Sigmoid colon (tissue), 7 donors: ENCODE results near the gene ATXN1. TPM values are rescaled to one million over a fixed set of nuclear protein-coding genes. Genes with fewer than 3 reads are reported as not detected.

ENCODE experiments used
- DNase-seq: peaks from one replicate; pipeline ENCODE4 v3.0.0-alpha.2; 2019
- H3K27ac ChIP-seq, 4 donors: fragments of 200-600 bp; sonication (generic); one replicate each; pipeline ENCODE4 v1.5.1; 2016 to 2019; ENCODE audit warnings: mild to moderate bottlenecking in 1 of 4
- H3K27me3 ChIP-seq, 3 donors: fragments of 200-600 bp; sonication (generic); one replicate each; pipeline ENCODE4 v1.5.1; 2019; ENCODE audit warnings: mild to moderate bottlenecking in 1 of 3
- H3K36me3 ChIP-seq, 4 donors: fragments of 200-600 bp; sonication (generic); one replicate each; pipeline ENCODE4 v1.5.1; 2016 to 2019
- H3K4me1 ChIP-seq, 4 donors: fragments of 200-600 bp; sonication (generic); one replicate each; pipeline ENCODE4 v1.5.1; 2017 to 2019
- H3K4me3 ChIP-seq, 4 donors: fragments of 200-600 bp; sonication (generic); one replicate each; pipeline ENCODE4 v1.5.1; 2017 to 2019; ENCODE audit warnings: mild to moderate bottlenecking in 2 of 4, moderate library complexity in 1 of 4
- H3K9me3 ChIP-seq, 4 donors: fragments of 200-600 bp in 3 of 4; sonication (generic) in 3 of 4; one replicate each; pipeline versions ENCODE4 v1.5.1 to v1.6.1; 2013 to 2019
- EP300 ChIP-seq, 4 donors: sonication (generic); formaldehyde crosslinking; IDR thresholded peaks; one replicate each; pipeline ENCODE4 v1.6.1; 2017; ENCODE audit warnings: antibody characterized with exemption in 4 of 4
- POLR2A ChIP-seq, 2 donors: fragments of 450-650 bp; IDR thresholded peaks; one replicate each; pipeline ENCODE4 v1.6.1; 2016; ENCODE audit warnings: antibody characterized with exemption in 2 of 2, mild to moderate bottlenecking in 2 of 2, moderate library complexity in 2 of 2
- POLR2AphosphoS5 ChIP-seq, 4 donors: sonication (generic); formaldehyde crosslinking; IDR thresholded peaks; one replicate each; pipeline ENCODE4 v1.6.1; 2017; ENCODE audit warnings: antibody characterized with exemption in 4 of 4
- WGBS, 2 donors: extraction: QIAGEN DNeasy Blood & Tissue Kit; methylation state at CpG; one replicate each; pipeline ENCODE4 v1.1.7; 2013; 5-methylcytosine and 5-hydroxymethylcytosine counted together
- intact Hi-C: fragments of 100-400 bp; cut with DNase I; formaldehyde crosslinking; loops from one replicate; pipeline ENCODE4 v1.15.1; 2023
- polyA plus RNA-seq, 3 donors: library from polyadenylated mRNA; stranded (reverse); fragments of 200-250 nt; gene quantifications; one replicate each; pipeline ENCODE4 v1.2.3, GENCODE V29; 2013
- total RNA-seq, 4 donors: library from RNA; depleted of rRNA; stranded (reverse); fragments of >200 nt; gene quantifications; one replicate each; pipeline ENCODE4 v1.1.0, GENCODE V29; 2016
- TF ChIP-seq, protein P1 (sequence below), 4 experiments: fragments of 450-650 bp in 3 of 4; fragments of 200-600 bp in 1 of 4; IDR thresholded peaks; one replicate each; pipeline ENCODE4 v1.5.1; 2016 to 2019; ENCODE audit warnings: antibody characterized with exemption in 4 of 4, mild to moderate bottlenecking in 3 of 4, moderate library complexity in 2 of 4
- donor health status: healthy with polysubstance abuse.
- donor health status: Bipolar disorder and iron deficiency.
- donor health status: healthy.

Gene ATXN1
- total and polyA plus RNA-seq, 7 donors, result 4.8 to 95.3 (median 37.7) TPM

DNA sequence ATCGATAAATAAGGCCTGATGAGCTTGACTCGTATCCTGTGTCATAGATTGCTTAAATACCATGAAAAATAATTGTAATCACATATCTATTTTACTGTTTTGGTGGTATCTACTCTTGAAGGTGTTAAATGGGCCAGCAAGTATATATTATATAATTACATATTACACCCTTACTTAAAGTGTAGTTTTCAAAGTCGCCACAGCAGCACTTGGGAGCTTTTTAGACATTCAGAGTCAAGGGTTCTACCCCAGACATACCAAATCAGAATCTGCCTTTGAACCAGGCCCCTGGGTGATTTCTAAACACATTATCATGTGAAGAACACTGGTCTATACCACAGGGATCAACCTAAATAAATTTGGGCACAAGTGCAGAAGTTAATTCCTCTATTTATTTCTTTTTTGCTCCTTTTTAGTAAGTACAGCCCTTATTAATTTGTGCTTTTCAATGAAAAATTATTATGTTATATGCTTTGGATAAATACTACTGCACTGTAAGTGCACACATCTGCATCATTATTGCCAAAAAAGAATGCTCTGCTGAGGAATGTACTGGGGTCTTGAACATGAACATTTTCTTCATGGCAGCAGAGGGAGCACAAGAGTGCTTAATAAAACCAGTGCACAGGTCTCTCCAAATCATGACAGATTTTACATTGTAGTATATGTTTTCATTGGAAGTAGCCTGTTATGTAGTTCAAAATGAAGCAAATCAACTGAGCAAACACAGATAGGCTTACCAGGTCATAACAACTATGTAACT lies 3.1 kb upstream of the ATXN1 start:
- intact Hi-C loops, result loop anchor here (2.0 to 10.0 kb wide), 4 partner anchors 200 to 943 kb away; partner anchors contain the start of gene NUP153
- WGBS, 2 donors, result 57 to 83% methylated on average over 3 of the region's 3 CpGs
- H3K36me3 ChIP-seq, result no peaks in the 10 kb centered on the region
- no peaks in the 10 kb centered on the region for H3K27me3 ChIP-seq
- DNase-seq, result no peak
- no peak overlapping the region for H3K4me3 ChIP-seq
- TF ChIP-seq EP300 (IDR thresholded peaks at IDR 0.05) (no peak), POLR2A (IDR thresholded peaks at IDR 0.05) (no peak), POLR2AphosphoS5 (IDR thresholded peaks at IDR 0.05) (no peak)
- TF ChIP-seq, protein P1, sequence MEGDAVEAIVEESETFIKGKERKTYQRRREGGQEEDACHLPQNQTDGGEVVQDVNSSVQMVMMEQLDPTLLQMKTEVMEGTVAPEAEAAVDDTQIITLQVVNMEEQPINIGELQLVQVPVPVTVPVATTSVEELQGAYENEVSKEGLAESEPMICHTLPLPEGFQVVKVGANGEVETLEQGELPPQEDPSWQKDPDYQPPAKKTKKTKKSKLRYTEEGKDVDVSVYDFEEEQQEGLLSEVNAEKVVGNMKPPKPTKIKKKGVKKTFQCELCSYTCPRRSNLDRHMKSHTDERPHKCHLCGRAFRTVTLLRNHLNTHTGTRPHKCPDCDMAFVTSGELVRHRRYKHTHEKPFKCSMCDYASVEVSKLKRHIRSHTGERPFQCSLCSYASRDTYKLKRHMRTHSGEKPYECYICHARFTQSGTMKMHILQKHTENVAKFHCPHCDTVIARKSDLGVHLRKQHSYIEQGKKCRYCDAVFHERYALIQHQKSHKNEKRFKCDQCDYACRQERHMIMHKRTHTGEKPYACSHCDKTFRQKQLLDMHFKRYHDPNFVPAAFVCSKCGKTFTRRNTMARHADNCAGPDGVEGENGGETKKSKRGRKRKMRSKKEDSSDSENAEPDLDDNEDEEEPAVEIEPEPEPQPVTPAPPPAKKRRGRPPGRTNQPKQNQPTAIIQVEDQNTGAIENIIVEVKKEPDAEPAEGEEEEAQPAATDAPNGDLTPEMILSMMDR (IDR thresholded peaks at IDR 0.05), result peak in 3 of 4 experiments; percentile 22 to 49 (median 47)
- peak overlapping the region; percentile 97 to 99 (median 98) for H3K27ac ChIP-seq
- H3K9me3 ChIP-seq, result no peaks in the 10 kb centered on the region
- peaks cover 0 to 67% (median 53%) of the 10 kb centered on the region in 4 donors for H3K4me1 ChIP-seq

DNA sequence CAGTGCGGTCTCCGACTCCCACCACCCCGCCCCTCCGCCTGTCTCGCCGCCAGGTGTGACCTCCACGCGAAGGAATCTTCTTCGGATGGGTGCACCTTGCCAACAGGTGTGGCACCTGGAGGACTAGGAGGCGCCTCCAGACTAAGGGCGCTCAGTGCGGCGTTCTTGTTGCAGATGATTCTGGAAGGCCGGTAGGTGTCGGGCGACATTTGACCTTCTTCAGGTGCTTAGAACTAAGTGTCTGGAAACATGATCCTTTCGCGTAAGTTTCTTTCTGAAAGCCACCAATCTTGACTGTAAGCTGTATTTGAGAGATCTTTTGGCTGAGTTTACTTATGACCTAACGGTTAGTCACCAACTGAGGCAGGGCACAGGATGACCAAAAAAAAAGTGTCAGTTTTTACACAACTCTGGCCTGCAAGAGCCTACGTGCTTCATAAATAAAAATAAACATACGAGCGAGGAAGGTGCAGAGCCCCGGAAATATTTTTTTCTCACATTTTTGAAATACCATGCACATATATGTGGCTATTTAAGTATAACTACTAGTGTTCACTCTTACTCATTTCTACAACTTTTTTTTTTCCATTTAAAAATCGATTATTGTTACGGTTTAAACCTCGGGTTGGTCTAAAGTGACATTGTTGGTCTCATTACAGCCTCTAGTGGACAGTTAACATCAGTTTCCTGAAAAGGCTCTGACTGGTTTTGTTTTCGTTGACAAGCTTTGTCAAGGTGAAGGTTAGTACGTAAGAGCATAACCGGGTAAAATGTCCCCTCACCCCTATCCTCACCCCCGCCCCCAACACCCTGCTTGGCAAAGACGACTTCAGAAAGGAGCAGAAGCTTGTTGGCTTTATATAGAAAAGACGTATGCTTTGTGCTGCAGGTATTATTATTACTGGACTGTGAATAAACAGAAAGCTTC lies 1.6 kb upstream of the ATXN1 start:
- peak overlapping the region; percentile 97 to 99 (median 98) for H3K27ac ChIP-seq
- peak overlapping the region; percentile 80 to 96 (median 84) for H3K4me3 ChIP-seq
- TF ChIP-seq, protein P1 (IDR thresholded peaks at IDR 0.05), result peak; percentile 51 to 88 (median 72)
- TF ChIP-seq POLR2AphosphoS5 (IDR thresholded peaks at IDR 0.05) (peak in 1 of 4 donors; percentile 16), POLR2A (IDR thresholded peaks at IDR 0.05) (no peak)
- peak; percentile 75 for DNase-seq
- no peaks in the 10 kb centered on the region for H3K36me3 ChIP-seq
- peaks cover 0 to 65% (median 51%) of the 10 kb centered on the region in 4 donors for H3K4me1 ChIP-seq
- no peaks in the 10 kb centered on the region for H3K27me3 ChIP-seq
- 0 to 1% methylated on average over 32 of the region's 32 CpGs for WGBS, 2 donors
- H3K9me3 ChIP-seq, result no peaks in the 10 kb centered on the region
- intact Hi-C loops, result loop anchor here (2.0 to 10.0 kb wide), 5 partner anchors 256 to 944 kb away; partner anchors contain the start of gene NUP153

DNA sequence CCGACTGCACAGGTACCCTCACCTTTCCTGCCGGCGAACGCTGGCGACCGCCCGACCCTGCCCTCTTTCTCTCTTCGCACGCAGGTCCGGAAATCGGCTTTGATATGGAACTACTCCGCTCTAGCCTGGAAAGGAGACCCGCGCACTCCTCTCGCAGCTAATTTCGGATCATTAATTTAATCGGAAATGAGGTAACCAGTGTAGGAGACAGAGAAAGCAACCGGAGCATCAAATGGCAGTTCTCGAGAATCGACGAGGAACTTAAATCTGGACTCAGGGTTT lies 949 bp upstream of the ATXN1 start:
- peak overlapping the region; percentile 97 to 99 (median 98) for H3K27ac ChIP-seq
- peak overlapping the region; percentile 80 to 96 (median 84) for H3K4me3 ChIP-seq
- TF ChIP-seq, protein P1 (IDR thresholded peaks at IDR 0.05), result no peak
- TF ChIP-seq POLR2AphosphoS5 (IDR thresholded peaks at IDR 0.05), result no peak
- TF ChIP-seq POLR2A (IDR thresholded peaks at IDR 0.05), result no peak
- no peak for TF ChIP-seq EP300 (IDR thresholded peaks at IDR 0.05)
- H3K9me3 ChIP-seq, result no peaks in the 10 kb centered on the region
- H3K4me1 ChIP-seq, result peaks cover 0 to 65% (median 51%) of the 10 kb centered on the region in 4 donors
- no peak for DNase-seq
- no peaks in the 10 kb centered on the region for H3K27me3 ChIP-seq
- 0% methylated on average over 21 of the region's 21 CpGs for WGBS, 2 donors
- intact Hi-C loops, result loop anchor here (2.0 to 10.0 kb wide), 5 partner anchors 255 to 945 kb away; partner anchors contain the start of gene NUP153
- H3K36me3 ChIP-seq, result no peaks in the 10 kb centered on the region

DNA sequence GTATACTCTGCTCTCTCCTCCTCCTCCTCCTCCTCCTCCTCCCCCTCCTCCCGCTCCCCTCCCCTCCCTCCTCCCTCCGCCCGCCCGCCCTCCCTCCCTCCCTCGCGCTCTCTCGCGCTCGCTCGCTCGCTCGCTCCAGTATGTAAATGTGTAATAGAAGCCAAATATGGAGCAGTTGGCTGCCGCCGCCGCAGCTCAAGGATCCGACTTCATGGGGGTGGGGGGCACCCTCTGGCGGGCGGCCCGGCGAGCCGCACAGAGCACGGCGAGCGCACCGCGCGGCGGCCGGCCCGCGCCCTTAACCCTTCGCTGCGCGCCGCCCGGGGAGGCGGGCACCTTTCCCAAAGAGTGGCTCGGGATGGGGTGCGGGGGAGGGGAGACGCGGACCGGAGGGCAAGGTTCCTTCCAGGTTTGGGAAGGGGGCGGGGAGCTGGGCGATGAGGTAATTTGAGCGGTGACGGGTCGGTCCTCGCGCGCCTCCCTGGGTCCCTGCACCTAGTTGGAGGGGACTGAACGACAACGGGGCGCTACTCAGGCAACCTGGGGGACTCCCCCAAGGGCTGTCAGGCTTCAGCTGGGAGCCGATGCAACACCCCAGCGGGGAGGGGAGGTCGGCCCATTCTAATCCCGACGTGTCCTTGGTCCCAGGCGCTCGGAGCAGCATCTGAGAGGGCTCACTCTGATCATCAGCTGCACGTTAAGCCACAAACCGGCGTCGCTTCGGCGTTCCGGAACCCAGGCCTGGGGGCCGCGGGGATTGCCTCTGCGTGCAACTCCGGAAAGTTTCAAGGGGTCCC lies 409 bp upstream of the ATXN1 start:
- Histone ChIP-seq H3K36me3 (no peaks in the 10 kb centered on the region), H3K4me1 (peaks cover 0 to 64% (median 51%) of the 10 kb centered on the region in 4 donors), H3K27me3 (no peaks in the 10 kb centered on the region), H3K9me3 (no peaks in the 10 kb centered on the region), H3K4me3 (peak overlapping the region; percentile 80 to 96 (median 84)), H3K27ac (peak overlapping the region; percentile 97 to 99 (median 98))
- intact Hi-C loops, result loop anchor here (2.0 to 10.0 kb wide), 5 partner anchors 255 to 946 kb away; partner anchors contain the start of gene NUP153
- peak; percentile 95 for DNase-seq
- 0% methylated on average over 67 to 71 of the region's 71 CpGs for WGBS, 2 donors
- TF ChIP-seq, protein P1 (IDR thresholded peaks at IDR 0.05), result peak in 1 of 4 experiments; percentile 23
- peak; percentile 54 to 83 (median 74) for TF ChIP-seq POLR2AphosphoS5 (IDR thresholded peaks at IDR 0.05)
- peak in 1 of 4 donors; percentile 6 for TF ChIP-seq EP300 (IDR thresholded peaks at IDR 0.05)
- TF ChIP-seq POLR2A (IDR thresholded peaks at IDR 0.05), result peak; percentile 45 to 52
